GM12801 (cell line): ENCODE measurements around the gene C8G.

ENCODE experiments used
- CTCF ChIP-seq: IDR thresholded peaks from one replicate; pipeline ENCODE4 v1.5.1; 2011; ENCODE audit warnings: control low read depth; ENCODE audit not compliant: insufficient read length; ENCODE audit errors: extremely low read depth

Gene C8G

DNA sequence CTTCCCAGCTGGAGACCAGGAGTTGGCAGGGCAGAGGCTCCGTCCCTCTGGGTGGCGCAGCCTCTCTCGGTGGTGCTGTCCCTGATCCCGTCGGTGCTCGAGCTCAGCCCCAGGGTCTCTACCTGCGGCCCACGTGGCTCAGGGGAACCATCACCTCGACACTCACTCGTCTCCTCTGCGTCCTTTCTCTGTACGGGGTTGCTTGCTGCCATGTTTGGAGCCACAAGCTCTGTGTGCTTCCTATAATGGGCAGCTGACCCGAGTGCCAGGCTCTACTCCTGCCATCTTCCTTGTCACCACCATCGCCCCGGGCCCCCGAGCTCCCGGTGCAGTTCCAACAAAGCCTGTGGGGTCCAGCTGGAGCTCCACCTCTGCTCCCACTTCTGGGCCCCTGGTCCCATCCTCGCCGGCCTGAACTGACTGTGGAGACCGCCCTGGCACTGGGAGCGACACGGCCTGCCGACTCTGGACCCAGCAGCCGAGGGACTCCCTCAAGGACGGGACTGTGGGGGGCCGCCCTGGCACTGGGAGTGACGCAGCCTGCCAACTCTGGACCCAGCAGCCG lies 5.5 kb upstream of the C8G start:
- no peak for TF ChIP-seq CTCF

DNA sequence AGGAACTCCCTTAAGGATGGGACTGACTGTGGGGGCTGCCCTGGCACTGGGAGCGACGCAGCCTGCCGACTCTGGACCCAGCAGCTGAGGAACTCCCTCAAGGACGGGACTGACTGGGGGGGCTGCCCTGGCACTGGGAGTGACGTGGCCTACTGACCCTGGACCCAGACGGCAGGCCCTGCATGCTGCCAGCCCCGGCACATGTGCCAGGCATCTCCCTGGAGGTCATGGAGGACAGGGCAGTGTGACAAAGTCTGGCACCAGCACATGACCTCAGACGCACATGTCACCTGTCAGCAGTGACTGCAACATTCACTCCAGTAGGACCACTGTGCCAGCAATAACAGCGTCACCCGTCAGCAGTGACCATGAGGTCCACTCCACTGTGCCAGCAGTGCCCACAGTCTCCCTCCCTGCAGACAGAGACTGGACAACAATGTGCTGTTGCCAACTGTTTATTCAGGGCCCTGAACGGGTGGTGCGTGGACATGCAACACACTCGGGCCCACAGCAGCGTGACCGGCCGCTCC lies 5.0 kb upstream of the C8G start:
- no peak for TF ChIP-seq CTCF

DNA sequence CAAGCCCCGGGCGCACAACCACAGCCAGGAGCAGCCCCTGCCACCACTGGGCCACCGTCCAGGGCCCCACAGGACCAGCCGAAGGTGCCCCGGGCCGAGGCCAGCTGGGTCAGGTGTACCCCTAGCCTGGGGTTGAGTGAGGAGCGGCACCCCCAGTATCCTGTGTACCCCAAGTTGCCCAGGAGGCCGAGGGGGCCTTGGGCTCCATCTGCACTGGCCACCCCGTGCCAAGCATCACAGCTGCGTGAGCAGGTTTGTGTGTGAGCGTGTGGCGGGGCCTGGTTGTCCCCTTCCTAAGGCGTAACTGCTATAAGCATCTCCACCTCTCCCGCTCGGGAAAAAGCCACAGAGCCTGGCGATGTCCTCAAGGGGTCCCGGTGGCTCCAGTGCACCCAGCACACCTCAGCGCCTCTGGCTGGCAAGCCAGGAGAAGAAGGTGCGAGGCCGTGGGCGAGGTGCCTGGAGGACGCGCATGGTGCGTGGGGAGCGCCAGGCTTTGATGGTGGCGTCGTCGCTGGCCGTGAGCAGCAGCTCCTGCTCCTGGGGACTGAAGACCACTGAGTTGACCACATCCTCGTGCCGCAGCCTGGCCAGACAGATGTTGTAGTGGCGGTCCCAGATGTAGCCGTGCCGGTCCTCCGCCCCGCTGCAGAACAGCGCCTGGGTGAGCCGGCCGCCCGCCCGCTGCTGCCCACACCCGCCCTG lies 4.4 kb upstream of the C8G start:
- TF ChIP-seq CTCF, result no peak

- TF ChIP-seq CTCF, result no peak
Measured at GRCh38 chr9:136941231-136942111, 3.6 kb upstream of the C8G start.

GRCh38 chr9:136942112-136942880 lies 2.7 kb upstream of the C8G start:
- no peak for TF ChIP-seq CTCF

- no peak for TF ChIP-seq CTCF
Measured at GRCh38 chr9:136942881-136943230, 2.2 kb upstream of the C8G start.
